ENCODE results near the gene SPSB1.

- TF ChIP-seq, protein P1, sequence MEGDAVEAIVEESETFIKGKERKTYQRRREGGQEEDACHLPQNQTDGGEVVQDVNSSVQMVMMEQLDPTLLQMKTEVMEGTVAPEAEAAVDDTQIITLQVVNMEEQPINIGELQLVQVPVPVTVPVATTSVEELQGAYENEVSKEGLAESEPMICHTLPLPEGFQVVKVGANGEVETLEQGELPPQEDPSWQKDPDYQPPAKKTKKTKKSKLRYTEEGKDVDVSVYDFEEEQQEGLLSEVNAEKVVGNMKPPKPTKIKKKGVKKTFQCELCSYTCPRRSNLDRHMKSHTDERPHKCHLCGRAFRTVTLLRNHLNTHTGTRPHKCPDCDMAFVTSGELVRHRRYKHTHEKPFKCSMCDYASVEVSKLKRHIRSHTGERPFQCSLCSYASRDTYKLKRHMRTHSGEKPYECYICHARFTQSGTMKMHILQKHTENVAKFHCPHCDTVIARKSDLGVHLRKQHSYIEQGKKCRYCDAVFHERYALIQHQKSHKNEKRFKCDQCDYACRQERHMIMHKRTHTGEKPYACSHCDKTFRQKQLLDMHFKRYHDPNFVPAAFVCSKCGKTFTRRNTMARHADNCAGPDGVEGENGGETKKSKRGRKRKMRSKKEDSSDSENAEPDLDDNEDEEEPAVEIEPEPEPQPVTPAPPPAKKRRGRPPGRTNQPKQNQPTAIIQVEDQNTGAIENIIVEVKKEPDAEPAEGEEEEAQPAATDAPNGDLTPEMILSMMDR (IDR thresholded peaks at IDR 0.05), result no peak
- no peak for TF ChIP-seq POLR2A (IDR thresholded peaks at IDR 0.05)
Observed at GRCh38 chr1:9344426-9345200, 51.9 kb downstream of the SPSB1 start.

Data from uterus (tissue), 2 donors.